HUES64 (cell line): ENCODE results near the gene RYR2.

ENCODE experiments used
- H3K27ac ChIP-seq: 2 replicates; pipeline ENCODE4 v1.7.0; 2013; ENCODE audit warnings: low read depth, low read length, inconsistent platforms
- H3K27me3 ChIP-seq: 2 replicates; pipeline ENCODE4 v1.6.1; 2013; ENCODE audit warnings: mild to moderate bottlenecking, low read length; ENCODE audit not compliant: insufficient read depth
- H3K36me3 ChIP-seq: 2 replicates; pipeline ENCODE4 v1.6.1; 2013; ENCODE audit warnings: mild to moderate bottlenecking, low read length; ENCODE audit not compliant: insufficient read depth
- H3K4me1 ChIP-seq: 2 replicates; pipeline ENCODE4 v1.6.1; 2013; ENCODE audit warnings: mild to moderate bottlenecking, low read length, moderate library complexity; ENCODE audit not compliant: insufficient read depth
- H3K4me3 ChIP-seq: 2 replicates; pipeline ENCODE4 v1.5.1; 2013; ENCODE audit warnings: mild to moderate bottlenecking, low read length, moderate library complexity
- H3K9ac ChIP-seq: 2 replicates; pipeline ENCODE4 v1.6.1; 2013; ENCODE audit warnings: mild to moderate bottlenecking, low read depth, low read length
- H3K9me3 ChIP-seq: 2 replicates; pipeline ENCODE4 v1.6.1; 2013; ENCODE audit warnings: low read depth, low read length; ENCODE audit not compliant: insufficient read depth
- WGBS: fragments of 150-250, 120-280 bp; methylation state at CpG from one replicate; pipeline ENCODE4 v1.1.7; 2013; ENCODE audit warnings: missing lambda C conversion rate; 5-methylcytosine and 5-hydroxymethylcytosine counted together

Gene RYR2

DNA sequence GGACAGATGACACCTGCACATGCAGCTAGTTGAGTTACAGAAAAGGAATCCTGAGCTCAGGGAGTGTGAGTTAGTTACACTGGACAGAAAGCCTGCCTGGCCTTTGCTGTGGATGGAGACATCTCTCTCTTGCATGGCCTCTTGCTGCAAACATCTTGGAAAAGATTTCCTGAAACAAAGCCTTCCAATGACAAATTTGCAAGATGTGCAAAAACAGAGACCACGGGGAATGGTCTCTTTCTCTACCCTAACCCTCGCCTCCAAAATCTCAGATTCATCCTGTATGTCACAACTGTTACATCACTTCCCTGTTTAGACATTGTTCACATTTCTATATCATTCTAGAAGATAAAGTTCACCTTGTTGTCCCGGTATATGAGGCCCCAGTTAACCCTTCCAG lies 415.6 kb downstream of the RYR2 start:
- WGBS, result 92% methylated on average over 3 of the region's 3 CpGs
- H3K9me3 ChIP-seq, result no peaks in the 10 kb centered on the region
- no peaks in the 10 kb centered on the region for H3K27me3 ChIP-seq
- H3K4me3 ChIP-seq, result no peak overlapping the region
- H3K36me3 ChIP-seq, result peaks cover 9% of the 10 kb centered on the region
- no peak overlapping the region for H3K27ac ChIP-seq
- no peak overlapping the region for H3K9ac ChIP-seq
- H3K4me1 ChIP-seq, result no peaks in the 10 kb centered on the region

DNA sequence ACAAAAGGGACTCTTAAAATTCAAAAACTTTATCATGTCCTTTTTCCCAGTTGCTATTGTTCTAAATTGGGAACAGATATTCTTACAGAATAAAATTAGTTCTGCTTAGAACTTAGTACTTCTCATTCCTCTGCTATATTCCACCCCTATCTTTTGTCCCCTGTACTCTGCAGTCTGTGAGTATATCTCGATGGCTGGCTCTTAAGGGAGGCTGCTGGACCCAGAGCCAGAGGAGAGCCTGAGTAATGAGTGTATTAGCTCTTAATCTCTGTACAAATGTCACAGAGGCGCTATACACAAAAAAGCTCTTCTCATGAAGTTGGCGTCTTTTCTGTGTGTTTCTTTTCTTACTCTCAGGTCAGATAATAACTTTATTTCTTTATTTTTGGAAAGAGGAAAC lies 425.3 kb downstream of the RYR2 start:
- no peak overlapping the region for H3K4me3 ChIP-seq
- no peaks in the 10 kb centered on the region for H3K36me3 ChIP-seq
- H3K9me3 ChIP-seq, result no peaks in the 10 kb centered on the region
- H3K27me3 ChIP-seq, result no peaks in the 10 kb centered on the region
- no peaks in the 10 kb centered on the region for H3K4me1 ChIP-seq
- no peak overlapping the region for H3K27ac ChIP-seq
- WGBS, result 50% methylated on average over 2 of the region's 3 CpGs
- H3K9ac ChIP-seq, result no peak overlapping the region

DNA sequence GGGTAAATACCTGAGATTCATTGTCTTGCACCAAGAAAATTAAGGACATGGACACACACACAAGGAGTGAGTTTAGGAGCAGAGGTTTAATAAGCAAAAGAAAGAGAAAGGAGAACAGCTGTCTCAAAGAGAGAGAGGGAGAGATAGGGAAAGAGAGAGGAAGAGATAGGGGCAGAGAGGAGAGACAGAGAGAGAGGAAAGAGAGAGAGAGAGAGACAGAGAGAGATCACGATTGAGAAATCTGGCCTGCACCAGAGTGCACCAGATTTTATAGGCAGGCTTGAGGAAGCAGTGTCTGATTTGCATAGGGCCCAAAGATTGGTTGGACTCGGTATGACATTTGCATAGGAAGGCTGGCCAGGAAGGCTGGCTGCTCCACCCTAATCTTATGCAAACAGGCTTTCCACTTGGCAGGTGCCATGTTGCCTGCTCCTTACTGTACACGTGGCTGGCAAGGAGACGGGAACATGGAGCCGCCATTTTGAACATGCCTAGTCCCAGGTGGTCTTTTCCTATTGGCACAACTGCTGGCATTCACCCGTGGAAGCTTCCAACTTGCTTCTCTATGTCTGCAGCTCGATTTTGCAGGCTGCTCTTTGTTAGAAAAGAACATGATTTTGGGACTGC lies 428.8 kb downstream of the RYR2 start:
- no peak overlapping the region for H3K9ac ChIP-seq
- 91% methylated on average over 7 of the region's 7 CpGs for WGBS
- H3K27me3 ChIP-seq, result no peaks in the 10 kb centered on the region
- no peak overlapping the region for H3K27ac ChIP-seq
- no peaks in the 10 kb centered on the region for H3K4me1 ChIP-seq
- H3K4me3 ChIP-seq, result no peak overlapping the region
- H3K9me3 ChIP-seq, result no peaks in the 10 kb centered on the region
- H3K36me3 ChIP-seq, result no peaks in the 10 kb centered on the region

DNA sequence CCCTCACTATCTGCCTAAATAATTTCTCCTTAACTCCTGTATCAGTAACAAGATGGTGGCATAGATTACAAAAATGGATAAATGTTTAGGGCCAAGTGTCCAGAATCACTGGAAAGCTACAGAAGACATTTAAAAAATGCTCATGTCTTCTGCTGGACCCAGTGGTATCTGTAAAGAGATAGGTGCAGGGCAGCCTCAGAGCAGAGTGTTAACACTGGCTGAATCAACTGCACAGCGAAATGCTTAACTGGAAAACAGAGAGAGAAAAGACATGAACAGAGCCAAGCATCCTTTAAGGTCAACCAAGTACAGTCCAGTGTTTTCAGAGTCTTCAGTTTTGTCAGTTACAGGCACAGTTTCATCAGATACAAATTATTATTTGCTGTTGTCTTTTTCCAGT lies 429.4 kb downstream of the RYR2 start:
- no peak overlapping the region for H3K27ac ChIP-seq
- 51% methylated on average over 1 of the region's 1 CpG for WGBS
- H3K9me3 ChIP-seq, result no peaks in the 10 kb centered on the region
- no peaks in the 10 kb centered on the region for H3K36me3 ChIP-seq
- no peak overlapping the region for H3K4me3 ChIP-seq
- no peaks in the 10 kb centered on the region for H3K4me1 ChIP-seq
- H3K27me3 ChIP-seq, result no peaks in the 10 kb centered on the region
- no peak overlapping the region for H3K9ac ChIP-seq

DNA sequence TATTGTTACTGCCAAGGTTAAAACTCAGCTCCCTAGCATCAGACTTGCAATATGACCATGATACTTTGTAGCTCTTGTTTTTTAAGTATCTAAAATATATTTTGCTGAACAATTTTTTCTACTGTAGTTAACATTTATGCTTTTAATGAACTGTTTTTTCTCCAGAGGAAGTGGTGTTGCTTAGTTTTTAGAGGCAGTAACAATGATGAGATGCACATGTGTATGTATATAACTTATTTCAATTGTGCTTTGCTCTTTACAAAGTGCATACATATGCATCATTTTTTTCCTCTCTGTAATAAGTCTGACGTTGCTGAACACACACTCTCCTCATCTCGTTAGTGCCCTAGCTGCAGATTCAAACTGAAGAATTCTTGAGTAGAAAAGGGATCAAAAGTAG lies 430.0 kb downstream of the RYR2 start:
- Histone ChIP-seq H3K36me3 (no peaks in the 10 kb centered on the region), H3K9me3 (no peaks in the 10 kb centered on the region), H3K27ac (no peak overlapping the region), H3K27me3 (no peaks in the 10 kb centered on the region), H3K4me1 (no peaks in the 10 kb centered on the region), H3K9ac (no peak overlapping the region), H3K4me3 (no peak overlapping the region)
- 48% methylated on average over 2 of the region's 2 CpGs for WGBS

DNA sequence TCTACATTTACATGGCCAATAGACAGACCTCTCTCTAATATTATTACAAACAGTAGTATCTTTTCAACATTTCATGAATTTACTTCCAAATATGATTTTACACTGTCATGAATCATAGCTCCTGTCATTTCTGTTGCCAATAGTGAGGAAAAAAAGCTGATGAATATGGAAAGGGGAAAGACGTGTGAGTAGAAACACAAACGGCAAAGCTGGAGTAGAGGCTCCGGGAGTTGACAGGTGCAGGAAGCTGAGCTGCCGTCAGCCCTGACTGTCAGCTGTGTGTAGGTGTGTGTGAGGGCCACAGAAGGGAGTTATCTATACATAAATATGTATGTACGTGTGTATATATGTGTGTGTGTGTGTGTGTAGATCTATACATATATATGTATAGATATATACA lies 431.9 kb downstream of the RYR2 start:
- 92% methylated on average over 4 of the region's 5 CpGs for WGBS
- H3K36me3 ChIP-seq, result no peaks in the 10 kb centered on the region
- no peak overlapping the region for H3K9ac ChIP-seq
- no peaks in the 10 kb centered on the region for H3K9me3 ChIP-seq
- H3K27me3 ChIP-seq, result no peaks in the 10 kb centered on the region
- no peaks in the 10 kb centered on the region for H3K4me1 ChIP-seq
- no peak overlapping the region for H3K4me3 ChIP-seq
- H3K27ac ChIP-seq, result no peak overlapping the region

DNA sequence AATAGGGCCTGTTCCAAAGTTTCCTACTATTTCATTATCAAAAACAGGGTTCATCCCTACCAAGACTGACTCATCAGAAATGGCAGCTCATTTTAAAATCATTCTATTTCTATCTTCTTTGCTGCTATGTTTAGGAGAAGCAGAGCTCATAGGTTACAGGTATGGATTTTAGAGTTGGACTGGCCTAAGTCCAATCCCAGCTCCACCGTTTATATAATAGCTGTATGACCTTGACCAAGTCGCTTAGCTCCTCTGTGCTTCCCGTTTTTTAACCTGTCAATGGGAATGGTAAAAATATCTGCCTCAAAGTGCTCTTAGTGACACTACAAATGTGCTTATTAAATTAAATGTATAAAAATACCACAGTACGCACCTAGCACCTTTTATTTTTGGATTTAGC lies 436.1 kb downstream of the RYR2 start:
- WGBS, result 97% methylated on average over 4 of the region's 4 CpGs
- H3K36me3 ChIP-seq, result no peaks in the 10 kb centered on the region
- no peak overlapping the region for H3K9ac ChIP-seq
- no peaks in the 10 kb centered on the region for H3K27me3 ChIP-seq
- no peaks in the 10 kb centered on the region for H3K4me1 ChIP-seq
- no peaks in the 10 kb centered on the region for H3K9me3 ChIP-seq
- no peak overlapping the region for H3K4me3 ChIP-seq
- no peak overlapping the region for H3K27ac ChIP-seq

DNA sequence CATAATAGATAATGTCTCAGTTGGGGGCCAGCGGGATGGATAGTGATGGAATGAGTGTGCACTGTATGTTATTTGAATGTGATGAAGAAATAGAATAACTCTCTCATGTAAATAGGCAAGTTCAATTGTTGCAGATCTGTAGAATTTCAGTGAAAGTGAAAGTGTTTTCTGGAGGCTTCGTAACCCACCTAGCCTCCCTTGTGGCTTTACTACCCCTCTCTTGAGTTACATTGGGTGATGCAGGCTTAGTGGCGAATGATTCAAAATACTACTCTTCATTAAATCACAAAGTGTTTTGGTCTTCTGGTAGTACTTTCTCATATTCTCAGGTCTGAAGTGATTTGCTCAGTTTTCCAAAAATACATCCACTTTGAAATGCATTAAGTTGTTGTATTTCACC lies 436.9 kb downstream of the RYR2 start:
- whole genome bisulfite sequencing, result 95% methylated on average over 3 of the region's 3 CpGs
- Histone ChIP-seq H3K36me3 (no peaks in the 10 kb centered on the region), H3K9ac (no peak overlapping the region), H3K9me3 (no peaks in the 10 kb centered on the region), H3K27ac (no peak overlapping the region), H3K4me3 (no peak overlapping the region), H3K4me1 (no peaks in the 10 kb centered on the region), H3K27me3 (no peaks in the 10 kb centered on the region)

DNA sequence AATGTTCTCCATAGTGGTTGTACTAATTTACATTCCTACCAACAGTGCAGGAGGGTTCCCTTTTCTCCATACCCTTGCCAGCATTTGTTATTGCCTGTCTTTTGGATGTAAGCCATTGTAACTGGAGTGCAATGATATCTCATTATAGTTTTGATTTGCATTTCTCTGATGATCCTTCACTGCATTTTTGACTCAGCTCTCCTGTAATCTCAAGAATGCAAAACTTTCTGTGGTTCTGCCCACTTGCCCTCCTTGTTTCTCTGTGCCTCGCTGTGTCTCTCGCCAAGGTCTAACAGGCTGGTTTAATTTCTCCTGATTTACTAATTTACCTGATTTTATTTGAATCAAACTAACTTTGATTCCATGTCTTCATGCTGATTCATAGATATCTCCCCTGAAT lies 440.8 kb downstream of the RYR2 start:
- no peak overlapping the region for H3K27ac ChIP-seq
- 98% methylated on average over 2 of the region's 2 CpGs for WGBS

DNA sequence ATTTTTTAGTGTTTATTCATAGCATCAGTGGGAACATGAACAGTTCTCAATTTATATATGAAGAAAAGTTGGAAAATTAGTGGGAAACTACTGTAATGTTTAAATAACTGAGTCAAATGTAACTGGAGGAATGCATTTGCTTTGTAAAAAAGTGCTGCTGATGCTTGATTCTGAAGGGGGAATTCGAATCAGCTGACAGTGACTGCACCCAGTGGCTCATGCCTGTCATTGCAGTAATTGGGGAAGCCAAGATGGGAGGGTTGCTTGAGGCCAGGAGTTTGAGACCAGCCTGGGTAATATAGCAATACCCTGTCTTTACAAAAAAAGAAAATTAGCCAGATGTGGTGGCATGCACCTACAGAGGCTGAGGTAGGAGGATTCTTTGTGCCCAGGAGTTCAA lies 450.4 kb downstream of the RYR2 start:
- no peaks in the 10 kb centered on the region for H3K27me3 ChIP-seq
- no peak overlapping the region for H3K4me3 ChIP-seq
- no peaks in the 10 kb centered on the region for H3K36me3 ChIP-seq
- H3K4me1 ChIP-seq, result no peaks in the 10 kb centered on the region
- no peak overlapping the region for H3K9ac ChIP-seq
- no peak overlapping the region for H3K27ac ChIP-seq
- 68% methylated on average over 1 of the region's 1 CpG for WGBS
- H3K9me3 ChIP-seq, result no peaks in the 10 kb centered on the region

More for the DNA sequence above, 440.8 kb downstream of the RYR2 start:
- no peak overlapping the region for H3K4me3 ChIP-seq
- H3K36me3 ChIP-seq, result no peaks in the 10 kb centered on the region
- H3K27me3 ChIP-seq, result no peaks in the 10 kb centered on the region
- no peak overlapping the region for H3K9ac ChIP-seq
- H3K4me1 ChIP-seq, result no peaks in the 10 kb centered on the region
- no peaks in the 10 kb centered on the region for H3K9me3 ChIP-seq

DNA sequence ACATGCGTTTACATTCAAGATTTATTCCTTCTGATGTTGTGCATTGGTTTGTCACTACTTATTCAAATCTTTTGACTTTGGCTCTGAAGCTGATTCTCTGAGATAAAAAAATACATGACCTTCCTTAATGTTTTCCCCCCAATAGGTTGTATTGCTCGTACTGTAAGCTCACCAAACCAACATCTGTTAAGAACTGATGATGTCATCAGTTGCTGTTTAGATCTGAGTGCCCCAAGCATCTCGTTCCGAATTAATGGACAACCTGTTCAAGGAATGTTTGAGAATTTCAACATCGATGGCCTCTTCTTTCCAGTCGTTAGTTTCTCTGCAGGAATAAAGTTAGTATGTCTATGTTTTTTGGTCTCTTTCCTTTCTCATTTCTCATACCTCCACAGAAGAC lies 458.6 kb downstream of the RYR2 start:
- Histone ChIP-seq H3K4me1 (no peaks in the 10 kb centered on the region), H3K9me3 (no peaks in the 10 kb centered on the region), H3K27me3 (no peaks in the 10 kb centered on the region), H3K27ac (no peak overlapping the region), H3K36me3 (0 out of 2 replicates have a peak, but pooled peaks cover 3% of the 10 kb centered on the region), H3K9ac (no peak overlapping the region), H3K4me3 (no peak overlapping the region)
- 91% methylated on average over 5 of the region's 6 CpGs for WGBS

DNA sequence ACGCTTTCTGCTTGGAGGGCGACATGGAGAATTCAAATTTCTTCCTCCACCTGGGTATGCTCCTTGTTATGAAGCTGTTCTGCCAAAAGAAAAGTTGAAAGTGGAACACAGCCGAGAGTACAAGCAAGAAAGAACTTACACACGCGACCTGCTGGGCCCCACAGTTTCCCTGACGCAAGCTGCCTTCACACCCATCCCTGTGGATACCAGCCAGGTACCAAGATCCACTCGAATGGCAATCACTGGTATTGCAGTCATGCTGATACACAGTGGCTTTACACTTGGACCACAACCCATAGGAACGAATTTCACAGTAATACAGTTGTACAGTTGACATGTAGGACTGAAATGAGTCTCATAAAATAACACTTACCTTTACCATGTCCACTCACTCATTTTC lies 461.3 kb downstream of the RYR2 start:
- Histone ChIP-seq H3K4me3 (no peak overlapping the region), H3K9me3 (no peaks in the 10 kb centered on the region), H3K27me3 (no peaks in the 10 kb centered on the region), H3K9ac (no peak overlapping the region), H3K36me3 (peaks cover 12% of the 10 kb centered on the region; the same call in 1 of the 2 replicates), H3K27ac (no peak overlapping the region), H3K4me1 (no peaks in the 10 kb centered on the region)
- 94% methylated on average over 8 of the region's 8 CpGs for WGBS
